ENCODE data around the gene GOLGA2. TPM values are rescaled to one million over a fixed set of nuclear protein-coding genes. Genes with fewer than 3 reads are reported as not detected.
"Not testable (repeated sequence)": the region's sequence is repeated elsewhere in the genome, so short reads cannot be mapped to it uniquely, and the experiment has no call there.

The GOLGA2 gene
- total RNA-seq, 3 donors from 2014 or later, result 87.7 to 121 (median 97.5) TPM

- TF ChIP-seq POLR2A (IDR thresholded peaks at IDR 0.05) (no peak), CTCF (IDR thresholded peaks at IDR 0.05) (no peak), POLR2AphosphoS5 (IDR thresholded peaks at IDR 0.05) (no peak)
- no peaks in the 10 kb centered on the region for H3K27me3 ChIP-seq
- DNase-seq (ENCODE audit: low spot score in 2 of 2), result no peak
- no peaks in the 10 kb centered on the region for H3K9me3 ChIP-seq
- H3K27ac ChIP-seq, result peak overlapping the region in 1 of 2 donors; percentile 63
- H3K4me1 ChIP-seq, result no peaks in the 10 kb centered on the region
- H3K36me3 ChIP-seq, result no peaks in the 10 kb centered on the region
- H3K4me3 ChIP-seq, result no peak overlapping the region
- intact Hi-C loops (cut with DNase I; ENCODE audit: low total_unique reads), result no loop called here
Observed at GRCh38 chr9:128233817-128234406, 41.9 kb downstream of the GOLGA2 start.

GRCh38 chr9:128232528-128233428 is 43.0 kb downstream of the GOLGA2 start:
- intact Hi-C loops (cut with DNase I; ENCODE audit: low total_unique reads), result no loop called here
- TF ChIP-seq POLR2AphosphoS5 (IDR thresholded peaks at IDR 0.05) (no peak), CTCF (IDR thresholded peaks at IDR 0.05) (no peak), POLR2A (IDR thresholded peaks at IDR 0.05) (no peak)
- no peaks in the 10 kb centered on the region for H3K27me3 ChIP-seq
- H3K36me3 ChIP-seq, result no peaks in the 10 kb centered on the region
- H3K4me1 ChIP-seq, result no peaks in the 10 kb centered on the region
- no peaks in the 10 kb centered on the region for H3K9me3 ChIP-seq
- no peak for DNase-seq (ENCODE audit: low spot score in 2 of 2)
- no peak overlapping the region for H3K4me3 ChIP-seq
- peak overlapping the region in 1 of 2 donors; percentile 63 for H3K27ac ChIP-seq

- intact Hi-C loops (cut with DNase I; ENCODE audit: low total_unique reads), result no loop called here
- no peaks in the 10 kb centered on the region for H3K4me1 ChIP-seq
- H3K27me3 ChIP-seq, result no peaks in the 10 kb centered on the region
- H3K27ac ChIP-seq, result peak overlapping the region in 1 of 2 donors; percentile 63
- TF ChIP-seq POLR2AphosphoS5 (IDR thresholded peaks at IDR 0.05) (peak in 2 of 3 donors; percentile 26 to 35), CTCF (IDR thresholded peaks at IDR 0.05) (no peak)
- no peak for DNase-seq (ENCODE audit: low spot score in 2 of 2)
- H3K36me3 ChIP-seq, result no peaks in the 10 kb centered on the region
- no peak overlapping the region for H3K4me3 ChIP-seq
- H3K9me3 ChIP-seq, result no peaks in the 10 kb centered on the region
Observed at GRCh38 chr9:128231638-128232527, 43.9 kb downstream of the GOLGA2 start.

- H3K9me3 ChIP-seq; DNase-seq (ENCODE audit: low spot score in 2 of 2); H3K4me1 ChIP-seq; H3K36me3 ChIP-seq; H3K4me3 ChIP-seq; intact Hi-C loops (cut with DNase I; ENCODE audit: low total_unique reads); H3K27ac ChIP-seq; H3K27me3 ChIP-seq: not testable (repeated sequence)
Observed at GRCh38 chr9:128230897-128231296, 44.9 kb downstream of the GOLGA2 start.

GRCh38 chr9:128226412-128226801 is 49.4 kb downstream of the GOLGA2 start:
- Histone ChIP-seq H3K9me3 (no peaks in the 10 kb centered on the region), H3K36me3 (no peaks in the 10 kb centered on the region), H3K4me1 (no peaks in the 10 kb centered on the region), H3K27me3 (no peaks in the 10 kb centered on the region), H3K4me3 (no peak overlapping the region), H3K27ac (peak overlapping the region in 1 of 2 donors; percentile 25)
- intact Hi-C loops (cut with DNase I; ENCODE audit: low total_unique reads), result no loop called here
- TF ChIP-seq CTCF (IDR thresholded peaks at IDR 0.05), result no peak
- TF ChIP-seq POLR2AphosphoS5 (IDR thresholded peaks at IDR 0.05), result no peak
- TF ChIP-seq POLR2A (IDR thresholded peaks at IDR 0.05), result no peak
- DNase-seq (ENCODE audit: low spot score in 2 of 2), result no peak
